Iris pigment epithelial cell (primary cell): ENCODE data around the gene INPP5K.

ENCODE experiments used
- DNase-seq: peaks from one replicate; pipeline ENCODE4 v3.0.0-alpha.2; 2011; ENCODE audit warnings: low read depth

INPP5K gene

DNA sequence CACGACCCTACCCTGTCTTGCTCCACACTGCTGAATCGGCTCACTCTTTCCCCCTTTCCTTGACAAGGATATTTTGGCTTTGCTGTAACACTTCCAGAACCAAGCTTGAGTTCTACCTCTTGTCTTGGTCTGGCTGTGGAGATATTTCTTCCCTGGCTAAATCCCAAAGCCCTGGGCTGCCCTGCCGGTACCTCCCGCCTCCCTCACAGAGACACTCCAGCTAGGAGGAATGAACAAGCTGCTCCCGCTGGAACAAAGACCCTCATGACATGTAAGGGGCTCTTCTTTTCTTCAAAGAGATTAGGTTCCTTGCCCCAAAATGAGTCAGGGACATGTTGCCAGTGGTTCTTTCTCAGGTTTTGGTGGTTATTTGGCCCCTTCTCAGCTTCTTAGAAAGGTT lies 10.8 kb downstream of the INPP5K start:
- no peak for DNase-seq

DNA sequence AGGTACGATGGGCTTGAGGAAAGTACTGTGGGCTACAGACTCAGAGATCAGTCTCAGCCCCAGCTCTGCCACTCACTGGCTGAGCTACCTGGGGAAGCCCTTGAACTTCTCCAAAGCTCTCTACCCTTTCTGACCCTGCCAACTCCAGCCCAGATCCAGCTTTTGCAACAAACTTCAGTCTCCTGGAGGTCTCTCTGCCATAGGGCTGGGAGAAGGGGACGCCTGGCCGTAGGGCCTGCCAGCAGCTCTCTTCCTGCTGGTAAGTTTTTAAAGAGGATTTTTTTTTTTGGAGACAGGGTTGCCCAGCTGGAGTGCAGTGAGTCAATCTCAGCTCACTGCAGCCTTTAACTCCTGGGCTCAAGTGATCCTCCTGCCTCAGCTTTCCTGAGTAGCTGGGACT lies 11.5 kb downstream of the INPP5K start:
- no peak for DNase-seq

DNA sequence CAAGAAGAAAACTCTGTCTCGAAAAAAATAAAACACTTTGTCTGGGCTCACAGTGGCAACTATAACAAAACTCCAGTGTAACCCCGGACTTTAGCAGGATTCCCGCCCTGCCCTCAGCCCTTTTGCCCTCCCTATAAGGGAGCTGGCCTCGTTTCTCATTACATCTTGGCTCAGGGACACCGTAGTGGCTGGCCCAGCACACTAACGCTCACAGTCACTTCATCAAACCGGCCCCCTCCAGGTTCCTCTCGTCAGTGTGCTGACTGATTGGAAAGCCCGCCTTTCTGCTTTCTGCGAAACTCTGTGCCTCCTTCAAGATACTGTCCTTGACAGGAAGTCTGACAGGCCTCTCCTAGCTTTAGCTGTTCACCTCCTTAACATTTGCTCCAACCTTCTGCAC lies 12.7 kb downstream of the INPP5K start:
- DNase-seq = no peak

DNA sequence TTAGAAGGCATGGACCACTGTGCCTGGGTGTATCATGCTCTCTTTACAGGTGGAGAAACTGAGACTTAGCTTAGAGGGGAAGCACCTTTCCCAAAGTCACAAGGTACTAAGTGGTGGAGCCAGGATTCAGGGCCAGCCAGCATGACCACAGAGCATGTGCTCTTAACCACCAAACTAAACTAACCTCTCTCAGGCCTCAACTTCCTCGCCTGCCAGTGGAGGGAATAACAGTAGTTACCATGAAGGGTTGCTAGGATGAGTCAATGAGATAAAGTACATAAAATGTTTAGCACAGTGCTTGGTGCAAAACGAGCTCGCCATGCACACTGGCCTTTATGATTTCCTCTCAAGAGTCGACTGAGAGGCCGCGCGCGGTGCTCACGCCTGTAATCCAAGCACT lies 17.5 kb downstream of the INPP5K start:
- peak; percentile 91 for DNase-seq

DNA sequence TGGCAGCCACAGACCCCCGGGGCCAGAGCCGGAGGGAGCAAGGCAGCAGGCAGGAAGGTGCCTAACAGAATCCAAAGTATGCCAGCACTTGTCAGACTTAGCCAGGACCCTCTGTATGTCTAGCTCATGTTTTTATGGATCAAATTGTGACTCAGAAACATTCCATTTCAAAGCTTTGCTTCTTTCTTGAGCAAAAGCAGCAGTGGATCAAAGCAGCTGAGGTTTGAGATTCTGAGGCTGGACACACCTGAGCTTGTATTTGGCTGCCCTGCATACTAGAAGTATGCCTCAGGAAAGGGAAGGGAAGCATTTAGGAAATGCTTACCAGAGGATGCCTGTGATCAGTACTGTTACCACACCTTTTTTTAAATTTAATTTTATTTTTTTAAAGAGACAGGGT lies 18.2 kb downstream of the INPP5K start:
- DNase-seq = no peak

DNA sequence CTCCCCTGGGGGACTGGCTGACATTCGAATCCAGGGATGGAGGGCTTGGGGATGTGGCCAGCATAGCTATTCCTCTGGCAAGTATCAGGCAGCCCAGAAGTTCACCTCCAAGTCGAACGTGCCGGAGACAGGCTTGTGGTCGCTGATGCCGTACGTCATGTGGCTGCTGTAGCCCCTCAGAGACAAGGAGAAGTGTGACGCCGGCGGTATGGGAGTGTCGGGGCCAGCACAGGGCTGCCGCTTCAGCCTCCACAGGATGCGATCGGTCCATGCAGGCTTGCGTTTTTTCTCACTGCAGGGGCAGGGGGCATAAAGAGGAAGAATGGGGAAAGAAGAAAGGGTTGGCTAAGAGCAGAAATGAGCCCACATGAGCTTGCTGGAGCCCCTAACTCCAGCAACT lies 18.6 kb downstream of the INPP5K start:
- no peak for DNase-seq

DNA sequence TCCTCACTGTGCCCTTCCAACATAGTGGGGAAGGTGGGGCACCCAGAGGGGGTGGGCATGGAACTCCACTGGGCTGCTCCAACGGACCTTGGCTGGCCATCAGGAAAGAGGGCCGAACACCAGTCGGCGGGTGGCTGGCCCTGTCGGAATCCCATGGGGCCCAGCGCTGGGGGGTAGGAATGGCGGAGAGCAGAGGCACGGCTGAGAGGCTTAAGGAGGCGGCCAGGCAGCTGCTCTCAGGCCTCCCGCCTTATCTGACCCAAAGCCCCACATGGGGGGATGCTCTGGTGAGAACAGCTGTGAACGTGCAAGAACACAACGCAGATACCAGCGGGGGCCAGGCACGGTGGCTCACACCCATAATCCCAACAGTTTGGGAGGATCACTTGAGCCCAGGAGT lies 19.5 kb downstream of the INPP5K start:
- no peak for DNase-seq

DNA sequence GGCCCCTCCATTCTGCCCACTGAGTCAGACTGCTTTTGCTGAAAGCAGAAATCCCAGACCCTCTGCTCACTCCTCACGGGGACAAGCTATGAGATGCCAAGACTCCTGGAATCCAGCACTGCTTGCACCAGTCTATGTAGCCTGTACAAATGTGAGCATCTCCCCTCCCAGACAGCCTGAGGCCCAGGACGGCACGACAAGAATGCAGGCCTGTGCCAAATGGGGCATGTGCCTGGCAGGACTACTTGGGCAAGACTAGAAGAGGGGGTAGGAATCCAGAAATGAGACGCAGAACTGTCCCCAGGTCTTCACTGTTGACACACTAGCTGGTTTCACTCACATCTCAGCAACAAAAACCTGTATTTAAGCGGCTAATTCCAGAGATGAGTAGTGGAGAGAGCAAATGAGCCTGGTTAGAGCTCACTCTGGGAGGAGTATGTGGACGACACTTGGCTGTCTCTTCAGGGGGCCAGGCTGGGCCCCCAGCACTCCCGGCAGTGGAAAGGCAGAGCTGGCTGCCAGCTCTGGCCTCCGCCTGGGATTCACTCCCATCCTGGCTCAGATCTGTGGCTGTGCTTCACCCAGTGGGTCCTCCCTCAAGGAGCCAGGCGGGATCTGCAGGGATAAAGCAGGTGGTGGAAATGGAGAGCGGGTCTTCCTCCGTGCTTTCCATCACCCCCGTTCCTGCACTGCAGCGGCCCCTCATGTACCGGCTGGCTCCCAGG lies 21.0 kb downstream of the INPP5K start:
- no peak for DNase-seq

DNA sequence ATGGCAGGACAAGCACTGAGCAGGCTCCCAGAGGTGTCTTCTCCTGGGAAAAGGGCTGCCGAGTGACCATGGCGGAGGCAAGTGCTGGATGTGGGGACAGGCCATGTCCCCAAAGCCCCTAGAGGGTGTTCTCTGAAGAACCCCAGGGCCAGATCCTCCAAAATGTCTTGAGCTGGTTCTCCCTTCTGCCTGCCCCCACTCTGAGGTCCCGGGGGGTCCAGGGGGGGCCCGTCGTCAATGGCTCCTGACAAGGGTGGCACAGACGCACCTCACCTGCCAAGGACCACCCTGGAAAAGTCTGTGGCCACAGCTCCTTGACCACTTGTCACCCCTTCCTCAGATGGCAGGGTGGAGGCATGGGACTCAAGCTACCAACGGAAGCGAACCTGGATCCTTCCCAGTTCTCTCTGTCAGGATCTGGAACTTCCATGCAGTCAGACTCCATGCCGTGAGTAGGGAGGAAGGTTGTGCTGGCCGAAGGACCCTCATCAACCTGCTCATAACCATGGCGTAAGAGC lies 21.6 kb downstream of the INPP5K start:
- DNase-seq = no peak

DNA sequence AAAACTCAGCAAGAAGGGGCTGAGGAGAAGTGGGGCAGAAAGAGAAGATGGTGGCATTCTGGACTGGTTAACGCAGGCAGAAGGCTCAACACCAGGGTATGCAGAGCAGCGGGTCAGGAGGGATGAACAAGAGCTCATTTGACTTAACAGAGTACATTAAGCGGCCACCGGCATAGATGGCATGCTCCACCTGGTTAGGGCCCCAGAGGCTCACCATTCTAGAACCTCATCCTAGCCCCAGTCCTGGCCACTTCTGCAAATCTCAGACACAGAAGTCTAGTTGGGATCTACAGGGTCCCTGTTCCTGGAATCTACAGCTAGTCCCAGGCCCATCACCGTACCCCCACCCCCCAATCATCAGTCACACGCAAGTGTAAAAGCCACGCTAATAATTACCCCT lies 22.2 kb downstream of the INPP5K start:
- DNase-seq = no peak

DNA sequence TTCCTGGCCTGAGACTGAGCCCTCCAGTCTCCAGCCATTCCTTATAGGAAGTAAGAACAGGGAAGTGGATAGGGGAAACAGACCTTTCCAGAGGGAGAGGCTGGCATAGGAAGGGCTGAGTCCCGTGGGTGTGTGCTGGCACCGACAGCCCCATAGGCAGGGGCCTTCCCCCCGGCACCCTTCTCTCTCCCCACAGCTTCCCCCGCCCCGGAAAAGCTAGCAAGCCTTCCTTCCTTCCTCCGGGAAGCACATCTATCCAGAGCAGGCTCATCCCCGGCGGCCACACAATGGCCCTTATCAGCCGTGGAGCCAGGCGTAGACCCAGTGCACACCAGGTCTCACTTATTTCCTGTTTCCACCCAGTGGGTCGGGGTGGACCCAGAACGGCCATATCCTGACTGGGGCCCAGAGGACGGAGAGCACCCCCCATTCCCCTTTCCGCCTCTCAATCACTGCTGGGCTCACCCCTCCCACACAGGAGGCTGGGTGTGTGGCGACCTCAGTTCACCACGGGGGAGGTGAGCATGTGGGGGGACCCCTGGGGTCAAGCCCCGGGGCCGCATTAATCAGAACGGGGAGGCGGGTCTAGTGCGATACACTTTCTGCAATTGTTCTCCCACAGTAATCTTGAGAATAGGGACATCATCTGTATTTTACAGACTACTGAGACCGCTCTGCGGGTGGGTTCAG lies 23.0 kb downstream of the INPP5K start:
- DNase-seq = no peak

DNA sequence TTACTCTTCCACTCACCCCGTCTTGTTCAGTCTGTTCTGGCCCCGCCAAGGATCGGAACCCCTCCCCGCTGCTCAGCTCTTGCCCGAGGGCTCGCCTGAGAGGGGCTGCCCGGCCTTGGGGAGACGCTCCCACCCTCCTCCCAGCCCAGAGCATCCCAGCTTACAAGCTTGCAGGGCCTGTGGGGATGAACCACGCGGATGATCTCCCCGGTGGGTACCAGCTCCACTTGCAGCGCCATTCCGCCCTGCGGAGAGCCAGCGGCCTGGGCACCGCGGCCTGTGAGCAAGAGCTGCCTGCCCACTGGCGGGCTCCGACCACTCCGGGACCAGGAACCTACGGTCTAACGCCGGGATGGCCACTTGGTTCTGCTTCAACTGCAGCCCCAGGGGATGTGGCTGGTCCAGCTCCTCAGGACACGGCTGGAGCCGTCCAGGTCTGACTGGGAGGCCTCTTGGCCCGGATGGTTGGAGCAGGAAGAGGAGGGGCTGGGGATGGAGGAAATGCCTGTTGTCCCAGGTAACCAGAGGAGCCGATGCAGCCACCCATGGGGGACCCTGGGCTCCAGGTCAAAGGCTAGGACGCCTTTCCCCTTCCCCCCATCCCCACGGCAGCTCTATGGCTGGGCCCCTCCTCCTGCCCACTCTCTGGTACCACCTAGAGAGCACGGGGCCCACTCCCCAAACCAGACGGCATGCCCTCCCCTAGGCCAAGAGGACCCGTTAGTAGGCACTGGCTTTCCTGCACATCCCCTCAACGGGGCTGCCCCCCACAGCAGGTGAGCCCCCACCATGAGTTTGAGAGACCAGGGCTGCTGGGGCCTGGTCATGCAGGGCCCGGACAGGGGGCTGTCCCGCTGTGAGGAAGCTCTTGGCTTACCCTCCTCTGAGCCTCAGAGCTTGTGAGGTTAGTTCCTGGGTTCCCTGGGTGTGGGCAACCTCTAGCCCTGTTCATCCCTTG lies 23.9 kb downstream of the INPP5K start, which contains the start of gene MYO1C:
MYO1C (minus strand) TSS at position 438 of the 958 bp plus-strand sequence; CDS start at position 239, 199 bp downstream.
- no peak for DNase-seq

DNA sequence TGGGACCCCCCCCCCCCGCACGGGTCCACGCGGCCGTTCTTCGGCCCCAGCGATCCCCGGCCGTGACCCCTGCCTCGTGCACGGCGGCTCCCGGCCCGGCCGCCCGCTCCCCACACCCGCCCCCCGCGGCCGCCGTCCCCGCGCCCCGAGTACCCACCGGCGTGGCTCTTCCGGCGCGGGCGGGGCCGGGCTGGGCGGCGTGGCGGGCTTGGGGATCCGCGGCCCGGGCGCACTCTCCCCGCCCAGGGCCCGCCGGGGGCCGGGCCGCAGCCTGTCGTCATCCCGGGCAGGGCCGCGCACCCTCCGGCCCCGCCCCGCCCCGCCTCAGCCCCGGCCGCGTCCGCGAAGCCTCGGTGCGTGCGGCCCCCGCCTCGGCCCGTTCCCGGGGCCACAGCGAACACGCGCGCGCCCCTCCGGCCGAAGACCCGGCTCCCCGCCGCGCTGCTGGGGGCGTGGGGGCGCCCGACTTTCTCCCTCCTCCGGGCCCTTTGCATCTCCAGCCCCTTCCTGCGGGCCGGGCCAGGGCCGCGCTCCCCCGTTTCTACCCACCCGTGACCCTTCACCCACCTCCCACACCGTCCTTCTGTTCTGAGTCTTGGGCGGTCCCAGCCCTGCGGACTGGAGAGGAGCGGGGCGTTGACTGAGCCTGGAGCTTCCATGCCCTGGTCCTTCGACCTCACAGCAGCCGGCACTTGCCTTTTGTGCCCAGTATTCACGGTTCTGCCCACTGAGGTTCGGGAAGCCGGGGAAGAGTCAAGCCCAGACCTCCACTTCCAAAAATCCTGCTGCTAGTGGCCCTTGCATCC lies 24.8 kb downstream of the INPP5K start:
- DNase-seq = peak; percentile 39

DNA sequence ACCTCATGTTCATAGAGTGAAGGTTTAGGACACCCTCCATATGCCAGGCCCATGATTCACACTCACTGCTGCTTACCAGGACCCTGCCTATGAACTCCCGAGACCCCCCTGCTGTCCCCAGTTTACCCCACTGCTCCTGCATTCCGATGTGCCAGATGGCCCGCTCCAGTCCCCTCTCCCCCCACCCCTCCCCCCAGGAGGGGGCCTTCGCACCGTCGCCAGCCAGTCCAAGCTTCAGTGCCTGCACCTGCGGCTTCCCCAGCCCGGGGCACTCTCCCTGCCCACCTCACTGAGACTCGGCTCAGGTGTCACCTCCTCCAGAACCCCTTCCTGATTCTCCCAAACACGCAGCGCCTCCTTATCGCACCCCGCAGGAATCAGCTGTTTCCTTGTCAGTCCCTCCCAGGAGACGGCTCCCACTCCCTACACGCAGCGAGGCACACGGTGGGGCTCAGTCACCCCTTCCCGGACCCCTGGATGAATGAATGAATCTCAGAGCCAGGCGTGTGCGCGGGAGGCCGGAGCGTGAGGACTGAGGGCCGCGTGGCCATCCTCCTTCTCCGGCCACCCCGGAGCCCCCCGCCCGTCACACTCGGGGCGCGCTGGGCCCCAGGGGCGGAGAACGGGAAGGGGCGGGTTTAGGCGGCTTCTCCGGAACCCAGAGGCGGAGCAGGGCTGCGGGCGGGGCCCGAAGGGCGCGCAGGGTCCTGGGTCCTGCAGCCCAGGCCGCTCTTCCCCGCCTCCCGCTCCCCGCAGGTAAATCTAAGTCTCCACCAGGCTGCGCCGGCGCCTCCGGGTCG lies 25.6 kb downstream of the INPP5K start:
- DNase-seq = no peak

DNA sequence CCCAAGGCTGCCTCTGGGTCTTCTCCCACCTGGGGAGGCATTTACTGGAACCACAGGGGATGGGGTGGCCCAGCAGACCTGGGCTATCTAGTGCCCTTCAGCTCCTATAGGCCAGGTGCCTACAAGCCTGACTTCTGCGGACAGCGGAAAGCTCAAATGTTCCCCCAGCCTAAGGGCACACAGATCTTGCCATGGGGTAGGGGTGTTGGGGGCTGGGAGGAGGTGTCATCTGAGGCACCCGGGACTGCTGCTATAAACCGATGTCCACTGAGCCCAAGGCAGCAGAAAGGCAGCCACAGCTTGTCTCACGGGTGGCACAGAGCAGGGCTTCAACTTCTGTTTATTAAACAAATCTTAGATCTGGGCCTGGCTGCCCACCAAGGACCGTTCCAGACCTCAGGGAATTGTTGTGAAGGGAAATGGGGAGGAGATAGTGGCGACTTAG lies 27.6 kb downstream of the INPP5K start:
- DNase-seq = no peak

DNA sequence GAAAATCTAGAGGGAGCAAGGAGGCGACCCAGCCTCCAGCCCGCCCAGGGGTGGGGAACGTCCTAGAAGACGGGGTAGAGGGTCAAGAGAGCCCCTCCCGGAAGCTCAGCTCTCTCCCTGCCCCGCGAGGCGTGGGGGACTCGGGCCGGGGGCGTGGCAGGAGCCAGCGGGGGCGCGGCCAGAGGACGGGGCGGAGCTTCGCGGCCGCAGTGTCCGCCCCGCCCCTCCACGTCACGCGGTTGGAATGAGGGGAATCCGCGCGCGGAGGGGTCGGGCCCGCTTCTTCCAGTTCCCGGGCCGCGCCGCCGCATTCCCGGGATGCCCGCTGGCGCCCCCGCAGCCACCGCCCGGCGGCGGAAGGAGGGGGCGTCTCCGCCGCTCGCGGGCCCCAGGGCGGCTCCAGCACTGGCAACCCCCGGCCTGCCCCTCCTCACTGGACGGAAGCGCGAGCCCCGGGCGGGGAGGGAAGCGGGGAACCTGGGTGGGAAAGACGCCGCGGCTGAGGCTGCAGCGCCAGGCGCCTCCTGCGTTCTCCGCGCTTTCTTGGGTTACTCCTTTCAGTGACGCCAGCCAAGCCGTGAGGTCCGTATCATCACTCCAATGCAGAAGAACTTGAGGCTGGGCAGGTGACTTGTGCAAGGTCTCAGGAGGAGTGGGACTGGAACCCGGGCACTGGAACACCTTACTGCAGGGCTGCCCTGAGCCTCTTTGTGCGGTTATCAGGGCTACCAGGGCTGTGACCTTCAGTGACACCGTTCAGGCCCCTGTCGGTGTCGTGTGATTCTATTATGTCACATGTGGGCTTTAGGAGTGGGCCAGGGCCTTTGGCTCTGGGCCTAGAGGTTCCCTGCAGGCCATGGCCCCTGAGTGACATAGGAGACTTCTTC lies 28.2 kb downstream of the INPP5K start:
- DNase-seq = peak; percentile 83

DNA sequence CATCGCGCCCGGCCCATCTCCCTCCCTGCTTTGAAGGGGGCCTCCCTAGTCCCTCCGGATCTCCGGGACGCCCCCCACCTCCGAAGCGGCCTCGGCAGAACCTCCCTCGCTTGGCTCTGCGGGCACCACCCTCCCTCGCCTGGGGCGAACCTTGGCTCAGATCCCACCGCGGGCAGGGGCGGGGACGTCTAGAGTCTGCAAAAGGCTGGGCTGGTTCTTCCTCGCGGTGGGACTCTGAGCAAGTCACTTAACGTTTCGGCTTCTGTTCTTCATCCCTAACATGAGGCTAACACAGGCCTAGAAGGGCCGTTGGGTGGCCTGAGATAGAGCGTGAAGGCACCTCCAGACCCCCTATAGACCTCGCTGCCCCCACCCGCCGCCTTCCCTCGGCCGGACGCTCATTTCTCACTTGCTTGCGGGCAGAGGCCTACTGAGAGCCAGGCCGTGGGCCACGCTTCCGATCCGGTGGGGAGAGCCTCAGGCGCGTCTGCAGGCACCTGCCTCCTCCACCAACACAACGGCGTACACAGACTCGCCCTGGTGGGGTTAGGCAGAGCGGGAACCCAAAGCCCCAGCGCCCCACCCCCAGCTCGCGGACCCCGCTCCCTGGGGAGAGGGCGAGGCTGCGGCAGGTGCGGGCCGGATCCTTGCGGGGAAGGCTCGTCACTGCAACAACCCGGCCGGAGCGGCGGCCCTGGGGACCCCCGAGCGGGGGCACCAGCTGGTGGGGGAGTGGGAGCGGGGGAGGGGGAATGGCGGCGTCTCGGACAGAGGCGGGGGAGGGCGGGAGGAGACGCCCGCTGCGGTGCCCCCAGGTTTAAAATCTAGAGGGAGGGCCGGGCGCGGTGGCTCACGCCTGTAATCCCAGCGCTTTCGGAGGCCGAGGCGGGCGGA lies 29.4 kb downstream of the INPP5K start:
- peak; percentile 54 for DNase-seq
